Endometrial microvascular endothelial cells (primary cell): ENCODE data around the gene NADSYN1. TPM values are rescaled to one million over a fixed set of nuclear protein-coding genes. Genes with fewer than 3 reads are reported as not detected.
"Not testable (repeated sequence)": the region's sequence is repeated elsewhere in the genome, so short reads cannot be mapped to it uniquely, and the experiment has no call there.

ENCODE experiments used
- in situ Hi-C: cut with HindIII; loops from 2 replicates; pipeline ENCODE4 v1.10.0; 2017; ENCODE audit warnings: low sequenced_read_pairs, low pct_unique_long_range_greater_than_20kb; ENCODE audit errors: inconsistent ontology term
- total RNA-seq: library from RNA; depleted of rRNA; stranded (reverse); fragments of >200 nt; gene quantifications from one replicate; pipeline ENCODE4 v1.2.3, GENCODE V29; 2015; ENCODE audit errors: inconsistent ontology term

Gene NADSYN1
- 81.0 TPM for total RNA-seq

DNA sequence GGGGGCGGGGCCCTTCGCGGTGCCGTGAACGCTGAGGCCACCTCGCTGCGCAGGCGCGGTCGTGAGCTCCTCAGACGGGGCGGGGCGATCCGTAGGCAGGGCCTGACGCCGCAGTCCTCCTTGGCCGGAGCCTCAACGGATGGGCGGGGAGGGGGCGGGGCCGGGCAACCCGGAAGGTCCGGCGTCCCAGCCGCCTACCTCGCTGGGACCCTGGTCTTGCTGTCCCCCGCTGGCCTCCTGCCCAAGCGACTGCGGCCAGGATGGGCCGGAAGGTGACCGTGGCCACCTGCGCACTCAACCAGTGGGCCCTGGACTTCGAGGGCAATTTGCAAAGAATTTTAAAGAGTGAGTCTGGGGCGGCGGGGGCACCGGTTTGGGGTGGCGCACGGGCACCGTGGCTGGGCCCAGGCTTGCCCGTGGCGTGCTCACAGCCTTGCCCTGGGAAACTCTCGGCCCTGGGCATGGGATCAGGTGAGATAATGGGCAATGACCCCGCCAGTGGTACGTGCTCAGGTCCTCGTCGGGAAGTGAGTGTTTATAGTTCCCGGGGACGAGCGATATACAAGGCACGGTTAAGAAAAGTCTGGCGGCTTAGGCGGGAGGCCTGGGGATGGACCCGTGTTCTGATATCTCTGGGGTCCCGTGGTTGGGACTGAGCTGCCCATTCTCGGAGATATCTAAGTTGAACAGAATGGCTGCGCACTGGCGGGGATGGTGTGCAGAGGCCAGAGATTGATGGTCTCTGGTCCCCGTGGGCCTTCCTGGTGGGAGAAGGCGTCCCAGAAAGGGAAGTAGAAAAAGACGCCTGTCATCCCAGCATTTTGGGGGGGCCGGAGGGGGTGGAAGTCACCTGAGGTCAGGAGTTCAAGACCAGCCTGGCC is at the start of gene NADSYN1:
TSS of gene NADSYN1 (plus strand) at position 167 of the 881 bp plus-strand sequence. CDS start at position 261, 94 bp downstream.
- in situ Hi-C loops, result no loop called here

DNA sequence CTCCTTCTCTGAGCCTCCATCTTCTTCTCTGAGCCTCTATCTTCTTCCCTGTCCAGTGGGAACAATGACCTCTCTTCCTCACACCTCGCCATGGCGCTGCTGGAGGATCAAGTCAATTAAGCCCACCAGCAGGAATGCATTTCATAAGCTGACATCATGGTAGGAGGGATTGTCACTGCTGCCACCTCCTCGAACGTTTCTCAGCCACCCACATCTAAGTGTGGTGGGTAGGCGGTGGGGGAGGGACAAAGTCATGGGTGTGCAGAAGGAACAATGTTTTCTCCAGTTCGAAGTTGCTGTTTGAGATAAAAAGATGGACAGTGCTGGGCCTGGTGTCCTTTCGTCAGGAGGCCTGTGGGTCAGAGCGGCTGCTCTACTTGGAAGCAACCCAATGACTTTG is 48.8 kb upstream of the NADSYN1 start:
- in situ Hi-C loops, result no loop called here

DNA sequence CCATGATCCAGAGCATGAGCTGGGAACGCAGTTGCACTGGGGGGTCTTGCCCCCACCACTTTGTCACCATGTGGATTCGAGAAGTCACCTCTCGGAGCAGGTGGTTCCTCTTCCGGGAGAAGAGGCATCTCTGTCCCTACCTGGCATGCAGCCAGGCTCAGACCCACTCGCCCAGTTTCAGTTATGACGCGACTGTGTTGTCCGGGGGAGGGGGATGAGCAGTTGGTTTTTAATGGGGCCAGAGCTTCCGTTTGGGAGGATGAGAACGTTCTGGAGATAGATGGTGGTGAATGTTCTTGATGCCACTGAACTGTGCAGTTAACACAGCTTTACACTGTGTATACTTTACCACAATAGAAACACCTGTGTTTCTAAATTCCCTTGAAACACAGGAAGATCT is 46.3 kb upstream of the NADSYN1 start:
- in situ Hi-C loops, result no loop called here

DNA sequence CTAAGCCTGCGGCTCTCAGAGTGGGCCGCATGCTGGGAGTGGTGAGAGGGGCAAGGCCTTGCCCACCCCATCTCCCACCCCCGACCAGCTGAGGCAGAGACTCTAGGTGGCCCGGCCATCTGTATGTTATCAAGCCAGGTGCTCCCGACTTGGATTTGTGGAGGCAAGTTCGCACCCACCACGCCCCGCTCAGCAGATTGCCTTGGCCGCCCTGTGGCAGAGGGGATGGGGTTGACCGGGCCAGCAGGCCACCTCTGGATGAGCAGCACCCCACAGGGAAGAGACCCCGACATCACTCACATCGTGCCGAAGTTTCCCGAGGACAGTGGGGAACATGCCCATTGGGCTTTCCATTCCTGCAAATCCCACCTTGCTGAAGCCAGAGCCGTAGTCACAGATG is 45.6 kb upstream of the NADSYN1 start:
- in situ Hi-C loops, result no loop called here

DNA sequence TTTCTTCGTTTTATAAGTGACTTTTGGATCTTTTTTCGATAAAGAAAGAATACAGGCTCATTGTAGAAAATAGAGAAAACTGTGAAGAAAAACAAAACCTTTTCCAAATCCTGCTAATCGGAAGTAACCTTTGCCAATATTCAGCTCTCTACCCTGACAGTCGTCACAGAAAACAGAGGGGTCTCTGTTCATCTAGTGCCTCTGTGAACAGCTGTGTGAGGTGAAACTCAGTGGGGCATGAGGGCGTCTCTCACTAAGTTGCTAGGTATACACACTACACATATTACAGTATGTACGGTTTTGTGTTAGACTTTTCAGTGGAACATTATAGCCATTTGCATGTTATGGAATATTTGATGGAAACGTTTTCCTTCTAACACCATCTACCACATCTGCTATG is 44.2 kb upstream of the NADSYN1 start:
- in situ Hi-C loops, result no loop called here

DNA sequence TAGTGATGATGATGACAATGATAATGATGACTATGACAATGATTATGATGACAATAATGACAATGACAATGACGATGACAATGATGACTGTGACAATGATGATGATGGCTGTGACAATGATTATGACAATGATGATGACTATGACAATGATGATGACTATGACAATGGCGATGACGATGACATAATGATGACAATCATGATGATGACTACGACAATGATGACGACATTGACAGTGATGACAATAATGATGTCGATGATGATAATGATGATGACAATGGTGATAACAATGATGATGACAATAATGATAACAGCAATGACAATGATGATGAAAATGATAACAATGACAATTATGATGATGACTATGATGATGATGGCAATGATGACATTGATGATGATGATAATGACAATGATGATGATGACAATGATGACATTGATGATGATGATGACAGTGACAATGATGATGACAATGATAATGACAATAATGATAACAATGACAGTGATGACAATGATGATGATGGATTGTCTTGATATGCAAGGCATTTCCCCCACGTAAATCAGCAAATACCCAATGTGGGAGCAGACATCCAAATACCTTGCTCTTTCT is 42.5 kb upstream of the NADSYN1 start:
- in situ Hi-C loops, result no loop called here

DNA sequence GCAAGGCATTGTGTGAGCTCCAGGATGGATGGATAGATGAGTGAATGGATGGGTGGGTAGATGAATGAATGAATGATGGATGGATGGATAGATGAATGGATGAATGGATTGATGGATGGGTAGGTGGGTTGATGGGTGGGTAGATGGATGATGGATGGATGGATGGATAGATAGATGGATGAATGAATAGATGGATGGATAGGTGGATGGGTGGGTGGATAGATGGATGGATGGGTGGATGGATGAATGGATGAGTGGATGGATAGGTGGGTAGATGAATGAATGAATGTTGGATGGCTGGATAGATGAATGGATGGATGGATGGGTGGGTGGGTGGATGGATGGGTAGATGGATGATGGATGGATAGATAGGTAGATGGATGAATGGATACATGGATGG is 38.4 kb upstream of the NADSYN1 start:
- in situ Hi-C loops, result no loop called here

DNA sequence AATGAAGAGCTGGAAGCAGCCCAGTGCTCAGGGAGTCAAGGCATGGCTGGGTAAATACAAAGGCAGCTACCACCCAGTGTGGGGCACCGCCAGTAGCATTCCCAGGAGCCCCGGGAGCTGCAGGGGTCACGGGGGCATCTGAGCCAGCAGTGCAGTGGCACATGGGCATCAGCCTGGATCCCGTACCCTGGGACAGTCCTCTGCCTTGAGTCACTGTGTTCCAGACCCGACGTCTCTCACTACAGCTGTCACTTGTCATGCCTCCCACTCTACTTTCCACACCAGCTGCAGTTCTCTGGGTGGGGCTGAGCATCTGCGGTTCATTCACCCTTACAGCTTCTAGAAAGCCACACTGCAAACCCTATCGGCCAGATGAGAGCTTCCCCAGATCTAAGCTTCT is 34.4 kb upstream of the NADSYN1 start:
- in situ Hi-C loops, result no loop called here

DNA sequence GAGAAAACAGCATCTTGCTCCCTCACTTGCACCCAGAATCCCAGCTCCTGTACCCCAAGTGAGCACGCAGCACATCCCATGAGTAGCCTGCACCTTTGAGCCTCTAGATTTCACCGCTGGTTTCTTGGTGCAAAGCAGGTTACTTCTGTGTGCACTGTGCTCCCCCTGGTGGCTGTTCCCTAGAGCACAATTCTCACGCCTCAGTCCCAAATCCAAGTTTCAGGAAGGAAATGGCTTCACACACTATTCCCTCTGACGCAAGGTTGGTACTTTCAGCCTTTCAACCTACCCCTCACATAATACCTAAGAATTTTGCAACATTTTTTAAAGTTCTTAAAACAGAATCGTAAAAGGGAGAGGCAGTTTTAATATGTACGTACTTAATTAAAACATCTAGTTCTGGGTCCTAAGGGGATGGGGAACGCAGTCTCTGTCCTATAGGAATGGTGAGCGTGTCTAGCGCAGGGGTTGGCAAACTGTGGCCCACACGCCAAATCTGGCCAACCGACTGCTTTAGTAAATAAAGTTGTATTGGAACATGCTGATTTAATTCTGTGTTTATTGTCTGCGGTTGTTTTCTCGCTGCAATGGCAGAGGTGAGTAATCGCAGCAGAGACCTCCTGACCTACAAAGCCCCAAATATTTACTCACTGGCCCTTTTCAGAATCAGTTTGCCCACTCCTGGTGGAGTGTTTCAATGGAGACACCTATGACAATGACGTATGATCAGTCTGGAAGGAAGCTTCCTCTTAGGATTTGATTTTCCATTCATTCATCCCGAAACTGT is 32.4 kb upstream of the NADSYN1 start:
- in situ Hi-C loops, result no loop called here

DNA sequence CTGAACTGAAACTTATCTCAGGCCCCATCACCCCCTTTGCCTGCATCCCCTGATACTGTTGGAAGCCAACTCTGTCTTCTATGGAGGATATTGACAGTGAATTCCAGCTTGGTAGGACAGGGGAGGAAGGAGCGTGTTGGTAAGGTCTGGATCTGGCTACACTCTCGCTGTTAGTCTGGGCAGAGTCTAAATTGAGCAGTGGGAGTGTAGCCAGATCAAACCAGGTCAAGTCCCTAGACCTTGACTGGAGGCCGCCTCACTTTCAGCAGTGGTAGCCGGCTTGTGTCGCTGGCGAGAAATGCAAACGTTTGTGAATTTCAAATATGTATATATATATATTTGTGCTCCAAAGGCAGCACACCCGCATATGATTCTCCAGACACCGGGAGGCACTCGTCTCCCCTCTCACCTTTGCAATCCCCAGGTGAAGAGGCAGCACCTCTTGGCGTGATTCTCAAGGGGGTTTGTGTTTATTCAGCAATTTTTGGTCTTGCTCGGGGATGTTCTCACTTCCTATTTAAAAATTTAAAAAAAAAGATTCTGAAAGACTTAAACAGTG is 31.5 kb upstream of the NADSYN1 start:
- in situ Hi-C loops, result no loop called here

DNA sequence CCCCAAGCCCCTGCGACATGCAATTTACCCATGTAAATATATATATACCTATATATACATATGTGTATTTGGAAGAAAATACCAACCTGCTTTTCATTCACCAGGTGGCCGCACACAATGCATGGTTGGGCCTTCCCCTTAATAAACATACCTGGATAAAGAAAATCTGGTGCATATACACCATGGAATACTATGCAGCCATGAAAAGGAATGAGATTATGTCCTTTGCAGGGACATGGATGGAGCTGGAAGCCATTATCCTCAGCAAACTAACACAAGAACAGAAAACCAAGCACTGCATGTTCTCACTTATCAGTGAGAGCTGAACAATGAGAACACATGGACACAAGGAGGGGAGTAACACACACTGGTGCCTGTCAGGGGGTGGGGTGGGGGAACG is 30.7 kb upstream of the NADSYN1 start:
- in situ Hi-C loops, result not testable (repeated sequence)

DNA sequence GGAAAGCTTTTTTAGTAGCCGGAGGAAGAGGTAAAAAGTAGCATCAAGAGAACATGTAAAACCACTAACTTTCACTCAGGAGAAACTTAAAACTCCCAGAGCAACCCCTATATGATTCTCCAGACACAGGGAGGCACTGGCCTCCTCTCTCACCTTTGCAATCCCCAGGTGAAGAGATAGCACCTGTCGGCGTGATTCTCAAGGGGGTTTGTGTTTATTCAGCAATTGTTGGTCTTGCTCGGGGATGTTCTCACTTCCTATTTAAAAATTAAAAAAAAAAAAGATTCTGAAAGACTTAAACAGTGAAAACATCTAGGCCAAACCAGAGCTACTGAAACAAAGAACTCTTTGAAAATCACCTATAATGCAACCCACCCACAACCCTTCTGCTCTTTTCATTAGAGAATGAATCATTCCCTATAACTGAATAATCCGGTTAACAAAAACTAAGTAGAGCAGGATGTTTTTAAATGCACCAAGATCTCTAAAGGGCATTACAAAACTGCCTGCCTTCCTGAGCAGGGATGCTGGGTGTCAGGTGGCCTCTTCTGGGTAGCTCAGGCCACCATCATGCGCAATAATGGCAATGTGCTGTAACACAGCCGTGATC is 29.7 kb upstream of the NADSYN1 start:
- in situ Hi-C loops, result no loop called here

DNA sequence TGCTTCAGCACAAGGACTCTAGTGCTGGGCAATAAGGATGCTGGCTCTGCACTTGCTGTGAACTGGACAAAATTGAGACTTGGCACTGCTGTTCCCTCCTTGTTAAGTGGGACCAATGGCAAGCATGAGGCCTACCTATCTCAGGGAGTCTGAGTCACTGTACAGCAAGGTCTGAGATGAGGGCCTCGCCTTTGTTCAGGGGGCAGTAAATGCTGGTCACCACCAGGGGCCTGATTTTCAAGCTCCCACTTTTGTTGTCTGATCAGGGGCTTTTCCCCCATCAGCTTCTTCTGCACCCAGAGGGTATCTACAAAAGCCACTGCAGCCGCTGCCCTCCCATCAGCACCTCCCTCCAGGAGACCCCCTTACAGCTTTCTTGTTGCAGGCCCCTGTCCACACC is 27.6 kb upstream of the NADSYN1 start:
- in situ Hi-C loops, result no loop called here

DNA sequence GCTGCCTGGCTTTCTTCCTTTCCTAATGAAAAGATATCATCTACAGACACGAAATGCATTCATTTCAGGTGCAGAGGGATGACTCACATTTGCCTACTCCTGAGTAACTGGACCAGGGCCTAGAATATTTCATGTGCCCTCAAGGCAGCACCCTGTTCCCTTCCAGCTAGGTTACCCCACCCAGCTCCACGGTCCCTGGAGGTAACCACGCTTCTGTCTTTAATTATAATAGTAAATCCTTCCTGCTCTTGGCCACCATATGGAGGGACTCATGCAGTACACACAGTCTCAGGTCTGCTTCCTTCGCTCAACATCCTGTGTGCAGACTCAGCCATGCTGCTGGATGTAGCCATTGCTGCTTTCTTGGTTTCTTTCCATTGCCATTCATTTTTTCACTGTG is 27.1 kb upstream of the NADSYN1 start:
- in situ Hi-C loops, result no loop called here

DNA sequence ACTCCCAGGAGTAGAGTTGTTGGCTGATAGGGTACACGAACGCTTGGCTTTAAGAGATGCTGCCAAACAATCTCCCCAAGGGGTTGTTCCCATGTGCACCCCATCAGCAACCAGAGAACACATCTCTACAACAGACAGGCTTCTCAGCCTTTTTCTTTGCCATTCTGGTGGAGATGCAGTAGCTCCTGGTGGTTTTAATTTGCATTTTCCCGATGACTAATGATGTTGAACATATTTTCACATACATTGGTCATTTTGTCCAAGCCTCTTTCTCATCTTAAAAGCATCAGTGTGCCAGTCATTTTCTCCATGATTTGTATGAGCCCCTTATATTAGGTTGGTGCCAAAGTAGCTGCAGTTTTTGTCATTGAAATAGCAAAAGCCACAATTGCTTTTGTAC is 26.6 kb upstream of the NADSYN1 start:
- in situ Hi-C loops, result no loop called here

DNA sequence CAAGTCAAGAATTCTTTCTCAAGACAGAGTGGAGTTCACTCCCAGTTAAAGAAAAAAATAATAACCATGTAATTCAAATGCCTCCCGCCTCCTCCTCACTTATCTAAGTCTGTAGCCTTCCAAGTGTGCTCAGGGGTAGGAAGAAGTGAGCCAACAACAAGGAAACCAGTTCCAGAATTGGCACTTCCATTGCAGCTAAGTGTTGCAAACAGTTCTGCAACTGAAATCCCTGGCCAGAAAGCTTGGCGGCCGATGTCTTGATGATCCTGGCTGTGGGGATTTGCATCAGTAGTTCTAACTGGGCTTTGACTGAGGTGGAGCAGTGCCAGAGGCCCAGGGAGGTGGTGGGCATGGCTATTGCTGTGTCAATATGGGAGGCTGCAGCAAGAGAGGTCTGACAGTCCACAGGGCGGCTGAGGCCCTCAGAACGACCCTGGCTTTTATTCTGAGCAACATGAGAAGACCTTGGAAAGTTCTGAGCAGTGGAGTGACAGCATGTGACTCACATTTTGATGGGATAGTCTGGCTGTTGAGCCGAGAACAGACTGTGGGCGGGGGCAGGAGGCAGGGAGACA is 24.1 kb upstream of the NADSYN1 start:
- in situ Hi-C loops, result no loop called here

DNA sequence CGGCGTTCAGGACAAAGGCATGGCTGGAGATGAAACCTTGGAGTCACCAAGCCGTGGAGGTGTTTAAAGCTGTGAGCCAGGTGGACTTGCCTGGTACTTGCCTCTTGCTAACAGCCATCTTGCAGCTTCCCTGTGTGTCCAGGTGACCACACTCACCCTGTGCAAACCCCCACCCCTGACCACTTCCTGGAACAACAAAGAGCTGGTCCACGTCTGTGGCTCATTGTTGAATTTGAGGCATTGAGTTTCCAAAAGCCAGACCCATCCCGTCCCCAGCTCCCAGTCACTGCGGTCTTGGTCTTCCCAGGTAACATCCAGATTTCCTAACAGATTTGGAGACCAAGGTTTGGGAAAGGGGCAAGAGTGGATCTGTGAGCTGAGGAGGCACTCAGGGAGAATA is 23.3 kb upstream of the NADSYN1 start:
- in situ Hi-C loops, result no loop called here

DNA sequence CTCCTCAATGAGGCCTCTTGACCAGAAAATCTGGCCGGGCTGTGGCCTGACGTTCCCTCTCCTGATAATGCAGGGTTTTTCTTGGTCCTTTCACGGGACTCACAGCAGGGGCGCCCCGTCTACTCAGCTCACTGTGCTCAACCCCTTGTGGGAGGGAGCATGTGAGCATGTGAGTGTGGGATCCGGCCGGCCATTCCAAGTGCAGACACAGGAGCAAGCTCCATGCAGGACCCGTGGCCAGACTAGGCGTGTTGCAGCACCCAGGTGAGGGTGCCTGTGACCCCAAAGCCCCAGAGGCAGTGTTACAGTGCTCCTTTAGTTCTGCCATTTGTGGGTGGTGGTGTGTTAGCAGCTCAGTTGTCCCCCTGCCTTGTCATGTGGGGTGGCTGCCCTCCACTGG is 22.8 kb upstream of the NADSYN1 start:
- in situ Hi-C loops, result no loop called here

DNA sequence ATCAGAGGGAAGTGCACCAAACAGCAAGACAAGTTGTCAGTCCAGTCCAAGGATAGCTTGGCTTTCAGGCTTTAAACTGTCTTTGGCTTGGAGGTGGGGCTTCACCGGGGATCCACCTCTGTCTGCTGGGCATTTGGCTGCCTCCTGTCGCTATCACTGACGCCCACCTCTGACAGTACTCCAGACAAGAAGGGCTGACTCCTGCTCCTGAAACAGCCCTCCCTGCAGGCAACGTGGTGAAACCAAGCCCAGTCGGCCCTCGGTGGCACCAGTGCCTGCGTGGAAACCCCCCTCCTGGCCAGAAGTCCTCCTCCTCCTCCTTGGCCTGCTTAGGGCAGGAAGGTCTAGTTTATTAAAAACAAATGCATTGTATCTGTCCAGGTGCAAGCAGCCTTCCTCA is 21.7 kb upstream of the NADSYN1 start:
- in situ Hi-C loops, result no loop called here
